GM08714 (cell line): ENCODE results near the gene LRTM2.

Source experiments
- H3K4me3 ChIP-seq: fragments of 200-500 bp; sonication (Bioruptor generic); 2 replicates; pipeline ENCODE4 v1.5.1; 2014; ENCODE audit warnings: mild to moderate bottlenecking, low read length, inconsistent platforms
- ZNF274 ChIP-seq: IDR thresholded peaks from 2 replicates; pipeline ENCODE4 v1.6.1; 2012; ENCODE audit warnings: mild to moderate bottlenecking, low read depth, low read length

Gene LRTM2

GRCh38 chr12:1877169-1877878 is 57.0 kb downstream of the LRTM2 start:
- TF ChIP-seq ZNF274: no peak

GRCh38 chr12:1878214-1878613 is 57.8 kb downstream of the LRTM2 start:
- H3K4me3 ChIP-seq: no peak overlapping the region
- no peak for TF ChIP-seq ZNF274

More at GRCh38 chr12:1877169-1877878, 57.0 kb downstream of the LRTM2 start:
- no peak overlapping the region for H3K4me3 ChIP-seq

GRCh38 chr12:1878695-1879094 is 58.3 kb downstream of the LRTM2 start:
- H3K4me3 ChIP-seq: no peak overlapping the region
- no peak for TF ChIP-seq ZNF274

- no peak overlapping the region for H3K4me3 ChIP-seq
- no peak for TF ChIP-seq ZNF274
Observed at GRCh38 chr12:1879633-1880032, 59.3 kb downstream of the LRTM2 start.

GRCh38 chr12:1880153-1880845 is 59.9 kb downstream of the LRTM2 start:
- TF ChIP-seq ZNF274: no peak
- no peak overlapping the region for H3K4me3 ChIP-seq

- TF ChIP-seq ZNF274: no peak
- no peak overlapping the region for H3K4me3 ChIP-seq
Observed at GRCh38 chr12:1880876-1881275, 60.5 kb downstream of the LRTM2 start.

- TF ChIP-seq ZNF274: no peak
- H3K4me3 ChIP-seq: no peak overlapping the region
Observed at GRCh38 chr12:1881301-1881700, 60.9 kb downstream of the LRTM2 start.

- no peak overlapping the region for H3K4me3 ChIP-seq
- TF ChIP-seq ZNF274: no peak
Observed at GRCh38 chr12:1881936-1882335, 61.6 kb downstream of the LRTM2 start.

- no peak for TF ChIP-seq ZNF274
Observed at GRCh38 chr12:1882405-1882804, 62.0 kb downstream of the LRTM2 start.

GRCh38 chr12:1882850-1883470 is 62.6 kb downstream of the LRTM2 start:
- no peak overlapping the region for H3K4me3 ChIP-seq
- no peak for TF ChIP-seq ZNF274

More at GRCh38 chr12:1882405-1882804, 62.0 kb downstream of the LRTM2 start:
- no peak overlapping the region for H3K4me3 ChIP-seq

GRCh38 chr12:1883513-1883912 is 63.1 kb downstream of the LRTM2 start:
- H3K4me3 ChIP-seq: no peak overlapping the region
- TF ChIP-seq ZNF274: no peak

- H3K4me3 ChIP-seq: no peak overlapping the region
- no peak for TF ChIP-seq ZNF274
Observed at GRCh38 chr12:1884651-1885050, 64.3 kb downstream of the LRTM2 start.

- no peak overlapping the region for H3K4me3 ChIP-seq
- no peak for TF ChIP-seq ZNF274
Observed at GRCh38 chr12:1885082-1885596, 64.8 kb downstream of the LRTM2 start.

- H3K4me3 ChIP-seq: no peak overlapping the region
- TF ChIP-seq ZNF274: no peak
Observed at GRCh38 chr12:1885599-1886245, 65.4 kb downstream of the LRTM2 start.
